ES-I3 (cell line): Measurements from ENCODE around the gene SLC2A1.
"Not testable (repeated sequence)": the region's sequence is repeated elsewhere in the genome, so short reads cannot be mapped to it uniquely, and the experiment has no call there.

Source experiments
- H3K36me3 ChIP-seq: 2 replicates; pipeline ENCODE4 v1.6.1; 2013; ENCODE audit warnings: mild to moderate bottlenecking, low read length, control low read depth, moderate library complexity; ENCODE audit not compliant: insufficient read depth
- H3K4me1 ChIP-seq: 2 replicates; pipeline ENCODE4 v1.6.1; 2013; ENCODE audit warnings: mild to moderate bottlenecking, control low read depth, low read length; ENCODE audit not compliant: insufficient read depth
- H3K9ac ChIP-seq: 2 replicates; pipeline ENCODE4 v1.6.1; 2013; ENCODE audit warnings: low read depth, mild to moderate bottlenecking, low read length, moderate library complexity
- H3K9me3 ChIP-seq: 2 replicates; pipeline ENCODE4 v1.6.1; 2013; ENCODE audit warnings: mild to moderate bottlenecking, low read length, moderate library complexity; ENCODE audit not compliant: control insufficient read depth, insufficient read depth

The SLC2A1 gene

GRCh38 chr1:42926879-42927242 lies 31.8 kb downstream of the SLC2A1 start:
- Histone ChIP-seq H3K36me3 (peaks cover 40% of the 10 kb centered on the region), H3K9ac (no peak overlapping the region), H3K4me1 (peaks cover 15% of the 10 kb centered on the region; the same call in 1 of the 2 replicates)

GRCh38 chr1:42926235-42926878 lies 32.3 kb downstream of the SLC2A1 start:
- no peak overlapping the region for H3K9ac ChIP-seq
- peaks cover 38% of the 10 kb centered on the region for H3K36me3 ChIP-seq
- H3K9me3 ChIP-seq: no peaks in the 10 kb centered on the region
- H3K4me1 ChIP-seq: peaks cover 12% of the 10 kb centered on the region; the same call in 1 of the 2 replicates

More at GRCh38 chr1:42926879-42927242, 31.8 kb downstream of the SLC2A1 start:
- H3K9me3 ChIP-seq: no peaks in the 10 kb centered on the region

- Histone ChIP-seq H3K9ac (peak overlapping the region; percentile 68), H3K9me3 (no peaks in the 10 kb centered on the region), H3K36me3 (peaks cover 27% of the 10 kb centered on the region), H3K4me1 (peaks cover 9% of the 10 kb centered on the region; the same call in 1 of the 2 replicates)
Measured at GRCh38 chr1:42924851-42925760, 33.6 kb downstream of the SLC2A1 start.

GRCh38 chr1:42924082-42924850 lies 34.4 kb downstream of the SLC2A1 start:
- no peaks in the 10 kb centered on the region for H3K9me3 ChIP-seq
- H3K4me1 ChIP-seq: peaks cover 9% of the 10 kb centered on the region; the same call in 1 of the 2 replicates
- peaks cover 25% of the 10 kb centered on the region for H3K36me3 ChIP-seq
- H3K9ac ChIP-seq: peak overlapping the region; percentile 68

- Histone ChIP-seq H3K4me1 (peaks cover 9% of the 10 kb centered on the region; the same call in 1 of the 2 replicates), H3K9ac (peak overlapping the region; percentile 68; the same call in 1 of the 2 replicates), H3K36me3 (peaks cover 24% of the 10 kb centered on the region), H3K9me3 (no peaks in the 10 kb centered on the region)
Measured at GRCh38 chr1:42923367-42924081, 35.1 kb downstream of the SLC2A1 start.

- Histone ChIP-seq H3K36me3 (peaks cover 17% of the 10 kb centered on the region), H3K9ac (0 out of 2 replicates have a peak overlapping the region, but pooled peaks have one; percentile 28), H3K4me1 (0 out of 2 replicates have a peak, but pooled peaks cover 9% of the 10 kb centered on the region), H3K9me3 (peaks cover under 1% of the 10 kb centered on the region; the same call in 1 of the 2 replicates)
Measured at GRCh38 chr1:42922687-42923366, 35.8 kb downstream of the SLC2A1 start.

- Histone ChIP-seq H3K36me3 (peaks cover 6% of the 10 kb centered on the region; the same call in 1 of the 2 replicates), H3K9ac (no peak overlapping the region), H3K4me1 (0 out of 2 replicates have a peak, but pooled peaks cover 9% of the 10 kb centered on the region), H3K9me3 (peaks cover 4% of the 10 kb centered on the region; the same call in 1 of the 2 replicates)
Measured at GRCh38 chr1:42921769-42922168, 36.9 kb downstream of the SLC2A1 start.

GRCh38 chr1:42919651-42920050 lies 39.0 kb downstream of the SLC2A1 start:
- H3K9ac ChIP-seq, H3K9me3 ChIP-seq, H3K4me1 ChIP-seq, H3K36me3 ChIP-seq: not testable (repeated sequence)

- no peak overlapping the region for H3K9ac ChIP-seq
- H3K9me3 ChIP-seq: peaks cover 4% of the 10 kb centered on the region; the same call in 1 of the 2 replicates
- H3K36me3 ChIP-seq: no peaks in the 10 kb centered on the region
- 0 out of 2 replicates have a peak, but pooled peaks cover 4% of the 10 kb centered on the region for H3K4me1 ChIP-seq
Measured at GRCh38 chr1:42917241-42917495, 41.5 kb downstream of the SLC2A1 start.

GRCh38 chr1:42915456-42915855 lies 43.2 kb downstream of the SLC2A1 start:
- Histone ChIP-seq H3K36me3 (no peaks in the 10 kb centered on the region), H3K4me1 (0 out of 2 replicates have a peak, but pooled peaks cover 4% of the 10 kb centered on the region), H3K9ac (no peak overlapping the region), H3K9me3 (peaks cover 4% of the 10 kb centered on the region; the same call in 1 of the 2 replicates)

GRCh38 chr1:42914092-42914627 lies 44.5 kb downstream of the SLC2A1 start:
- H3K36me3 ChIP-seq: no peaks in the 10 kb centered on the region
- H3K9me3 ChIP-seq: peaks cover 4% of the 10 kb centered on the region; the same call in 1 of the 2 replicates
- 0 out of 2 replicates have a peak, but pooled peaks cover 4% of the 10 kb centered on the region for H3K4me1 ChIP-seq
- H3K9ac ChIP-seq: no peak overlapping the region

- 0 out of 2 replicates have a peak, but pooled peaks cover 4% of the 10 kb centered on the region for H3K4me1 ChIP-seq
- peaks cover 4% of the 10 kb centered on the region; the same call in 1 of the 2 replicates for H3K9me3 ChIP-seq
- no peaks in the 10 kb centered on the region for H3K36me3 ChIP-seq
- H3K9ac ChIP-seq: no peak overlapping the region
Measured at GRCh38 chr1:42913426-42914091, 45.1 kb downstream of the SLC2A1 start.
